GM18951 (cell line): Measurements from ENCODE around the gene NKX2-1.
"Not testable (repeated sequence)": the region's sequence is repeated elsewhere in the genome, so short reads cannot be mapped to it uniquely, and the experiment has no call there.

Experiments used
- POLR2A ChIP-seq: IDR thresholded peaks from 4 replicates; pipeline ENCODE4 v1.6.1; 2011; ENCODE audit warnings: mild to moderate bottlenecking; ENCODE audit not compliant: insufficient read length, insufficient read depth; ENCODE audit errors: extremely low read depth
- in situ Hi-C: fragments of 300-500 bp; cut with MboI; formaldehyde crosslinking; loops from one replicate; pipeline ENCODE4 v1.12.0; 2022; ENCODE audit warnings: low sequenced_read_pairs, mixed read lengths, inconsistent platforms; ENCODE audit not compliant: unreplicated experiment

The NKX2-1 gene

DNA sequence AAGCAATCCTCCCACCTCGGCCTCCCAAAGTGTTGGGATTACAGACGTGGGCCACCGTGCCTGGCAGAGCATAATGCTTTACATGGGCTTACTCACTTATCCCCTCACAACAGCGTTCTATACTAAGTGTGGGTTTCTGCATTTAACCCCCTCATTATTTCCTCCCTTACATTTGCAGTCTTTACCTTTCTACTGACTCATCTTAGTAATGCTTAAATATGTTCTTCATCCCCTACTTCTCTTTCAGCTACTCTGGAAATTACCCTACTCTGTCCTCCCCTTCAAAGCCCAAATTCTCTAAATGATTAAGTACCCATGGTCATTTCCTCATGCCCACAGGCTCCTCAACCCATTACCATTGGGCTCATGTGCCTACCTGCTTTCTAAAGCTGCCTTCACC lies 40.7 kb downstream of the NKX2-1 start:
- in situ Hi-C loops = no loop called here
- no peak for TF ChIP-seq POLR2A

DNA sequence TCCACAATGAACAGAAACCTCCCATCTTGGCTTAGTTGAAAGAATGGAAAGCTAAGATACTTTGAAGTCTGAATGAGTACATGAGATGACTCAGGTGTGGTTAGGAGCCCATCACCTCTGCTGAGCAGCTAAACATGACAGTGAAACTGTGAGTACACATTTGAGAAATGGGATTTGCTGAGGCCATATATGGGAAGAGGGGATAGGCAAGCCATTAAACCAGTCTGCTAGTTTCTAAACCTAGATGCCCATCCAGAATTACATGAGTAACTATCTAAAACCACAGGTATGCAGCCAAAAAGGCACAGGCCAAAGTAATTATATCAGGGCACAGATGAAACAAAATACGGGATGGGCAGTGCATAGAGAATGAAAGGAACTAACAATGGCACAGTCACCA lies 41.2 kb downstream of the NKX2-1 start:
- no peak for TF ChIP-seq POLR2A
- in situ Hi-C loops = no loop called here

DNA sequence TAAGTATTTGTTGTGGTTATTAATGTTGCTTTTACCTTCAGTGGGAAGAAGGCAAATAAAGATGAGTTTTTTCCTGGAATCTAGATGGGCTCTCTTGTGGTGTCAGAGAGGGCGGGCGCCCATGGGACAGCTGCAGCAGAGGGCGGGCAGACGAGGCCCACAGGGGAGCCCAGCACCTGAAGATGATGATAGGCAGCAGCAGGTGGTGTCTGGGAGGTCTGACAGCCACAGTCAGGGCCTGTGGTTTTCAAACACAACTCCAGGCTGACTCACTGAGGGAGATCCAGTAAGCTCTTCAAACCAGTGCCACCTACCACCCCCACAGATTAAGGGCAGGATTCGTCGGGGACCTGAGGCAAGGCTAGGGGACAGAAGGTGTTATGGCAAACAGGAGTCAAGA lies 42.8 kb downstream of the NKX2-1 start:
- in situ Hi-C loops = no loop called here
- TF ChIP-seq POLR2A = no peak

DNA sequence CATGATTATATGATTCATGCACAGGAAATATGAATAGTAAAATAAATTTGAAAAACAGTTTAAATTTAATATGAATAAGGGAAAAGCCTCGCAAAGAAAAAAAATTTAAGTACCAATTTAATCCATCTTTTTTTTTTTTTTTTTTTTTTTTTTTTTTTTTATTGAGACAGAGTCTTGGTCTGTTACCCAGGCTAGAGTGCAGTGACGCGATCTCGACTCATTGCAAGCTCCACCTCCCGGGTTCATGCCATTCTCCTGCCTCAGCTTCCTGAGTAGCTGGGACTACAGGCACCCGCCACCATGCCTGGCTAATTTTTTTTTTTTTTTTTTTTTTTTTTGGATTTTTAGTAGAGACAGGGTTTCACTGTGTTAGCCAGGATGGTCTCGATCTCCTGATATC lies 44.0 kb downstream of the NKX2-1 start:
- in situ Hi-C loops = not testable (repeated sequence)

DNA sequence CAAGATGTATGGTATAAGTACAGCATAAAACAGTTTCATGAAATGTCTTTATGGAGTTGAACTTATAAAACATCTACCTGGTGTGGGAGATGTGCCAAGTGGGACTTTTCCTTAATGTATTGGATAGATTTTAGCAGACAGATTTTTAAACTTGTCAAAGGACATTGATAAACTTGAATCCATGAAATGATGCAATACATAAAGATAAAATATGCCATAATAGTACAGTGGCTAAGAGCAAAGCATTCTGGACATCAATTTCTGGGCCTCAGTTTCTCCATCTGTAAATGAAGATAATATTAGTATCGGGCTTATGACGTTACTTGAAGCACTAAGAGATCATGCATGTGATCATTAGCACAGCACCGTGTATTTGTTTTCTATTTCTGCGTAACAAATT lies 45.4 kb downstream of the NKX2-1 start:
- in situ Hi-C loops = no loop called here
- no peak for TF ChIP-seq POLR2A

DNA sequence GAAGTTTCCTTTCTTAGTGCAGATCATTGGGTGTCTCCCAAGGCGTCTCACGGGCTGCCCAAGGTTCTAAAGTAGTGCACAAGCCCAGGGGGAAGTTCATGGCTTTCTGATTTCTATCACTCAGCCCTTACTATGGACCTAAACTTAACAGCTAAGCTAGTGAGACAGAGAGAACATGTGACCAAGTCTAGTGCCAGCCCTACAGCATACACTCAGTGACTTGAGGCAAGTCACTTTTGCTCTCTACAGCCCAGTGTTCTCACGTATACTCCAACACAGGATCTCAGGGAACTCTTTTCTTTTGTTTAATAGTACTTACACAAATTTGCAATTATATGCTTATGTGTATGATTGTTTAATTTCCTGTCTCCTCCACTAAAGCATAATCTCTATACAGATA lies 48.6 kb downstream of the NKX2-1 start:
- TF ChIP-seq POLR2A = no peak
- in situ Hi-C loops = no loop called here

DNA sequence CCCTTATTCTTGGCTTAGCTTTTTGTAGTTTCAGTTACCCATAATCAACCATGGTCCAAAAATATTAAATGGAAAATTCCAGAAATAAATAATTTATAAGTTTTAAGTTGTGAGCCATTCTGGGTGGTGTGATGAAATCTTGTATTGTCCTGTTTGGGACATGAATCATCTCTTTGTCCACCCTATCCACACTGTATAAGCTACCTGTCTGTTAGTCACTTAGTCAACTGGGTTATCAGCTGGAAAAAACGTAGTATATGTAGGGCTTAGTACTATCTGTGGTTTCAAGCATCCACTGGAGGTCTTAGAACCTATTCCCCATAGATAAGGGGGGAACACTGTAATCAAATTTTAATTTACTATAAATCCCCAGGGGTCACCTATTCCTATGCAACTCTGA lies 52.7 kb downstream of the NKX2-1 start:
- in situ Hi-C loops = no loop called here
- TF ChIP-seq POLR2A = no peak
